Measurements from ENCODE around the gene SP100. TPM values are rescaled to one million over a fixed set of nuclear protein-coding genes. Genes with fewer than 3 reads are reported as not detected.

The SP100 gene
- total and polyA plus RNA-seq, 2 of the 8 experiments (the other 6 are each of a cell fraction or from before 2014, with no cell fraction given) = 0.06 to 1.1 TPM

GRCh38 chr2:230520875-230521155 lies 104.8 kb downstream of the SP100 start (continued):
- TF ChIP-seq ATF2 (IDR thresholded peaks at IDR 0.05; ENCODE audit: low read length) (no peak), RAD21 (IDR thresholded peaks at IDR 0.05 in 1 of 2, conservative IDR thresholded peaks at IDR 0.05 in 1 of 2; ENCODE audit: low read depth in 2 of 2, low read length in 2 of 2) (no peak), SAP30 (IDR thresholded peaks at IDR 0.05; ENCODE audit: insufficient read depth, insufficient replicate concordance, low read length) (no peak)
